Epithelial cell of proximal tubule (primary cell): ENCODE data around the gene CTIF. TPM values are rescaled to one million over a fixed set of nuclear protein-coding genes. Genes with fewer than 3 reads are reported as not detected.

Experiments
- DNase-seq: peaks from one replicate; pipeline ENCODE4 v3.0.0-alpha.2; 2011; ENCODE audit warnings: low read depth
- H3K4me3 ChIP-seq: 2 replicates; pipeline ENCODE4 v1.5.1; 2011; ENCODE audit warnings: low read depth, mild to moderate bottlenecking, low read length
- total RNA-seq: library from RNA; depleted of rRNA; stranded (reverse); fragments of >200 nt; gene quantifications from 2 replicates; pipeline ENCODE4 v1.2.3, GENCODE V29; 2015
- TF ChIP-seq, protein P1 (sequence below): conservative IDR thresholded peaks from 2 replicates; pipeline ENCODE4 v1.5.1; 2012; ENCODE audit warnings: low read depth, mild to moderate bottlenecking, low read length

Gene CTIF
- total RNA-seq, 1 donor from 2014 or later: 12.9 TPM

DNA sequence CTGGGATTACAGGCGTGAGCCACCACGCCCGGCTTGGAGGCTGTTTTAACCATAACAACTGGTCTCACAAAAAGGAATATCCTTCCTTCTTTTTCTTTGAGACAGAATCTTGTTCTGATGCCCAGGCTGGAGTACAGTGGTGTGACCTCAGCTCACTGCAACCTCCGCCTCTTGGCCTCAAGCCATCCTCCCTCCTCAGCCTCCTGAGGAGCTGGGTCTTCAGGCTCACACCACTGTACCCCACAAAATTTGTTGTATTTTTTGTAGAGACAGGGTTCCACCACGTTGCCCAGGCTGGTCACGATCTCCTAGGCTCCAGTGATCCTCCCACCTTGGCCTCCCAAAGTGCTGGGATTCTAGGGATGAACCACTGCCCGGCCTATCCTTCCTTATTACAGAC, 21.7 kb downstream of the CTIF start:
- H3K4me3 ChIP-seq: no peak overlapping the region
- no peak for DNase-seq
- TF ChIP-seq, protein P1, sequence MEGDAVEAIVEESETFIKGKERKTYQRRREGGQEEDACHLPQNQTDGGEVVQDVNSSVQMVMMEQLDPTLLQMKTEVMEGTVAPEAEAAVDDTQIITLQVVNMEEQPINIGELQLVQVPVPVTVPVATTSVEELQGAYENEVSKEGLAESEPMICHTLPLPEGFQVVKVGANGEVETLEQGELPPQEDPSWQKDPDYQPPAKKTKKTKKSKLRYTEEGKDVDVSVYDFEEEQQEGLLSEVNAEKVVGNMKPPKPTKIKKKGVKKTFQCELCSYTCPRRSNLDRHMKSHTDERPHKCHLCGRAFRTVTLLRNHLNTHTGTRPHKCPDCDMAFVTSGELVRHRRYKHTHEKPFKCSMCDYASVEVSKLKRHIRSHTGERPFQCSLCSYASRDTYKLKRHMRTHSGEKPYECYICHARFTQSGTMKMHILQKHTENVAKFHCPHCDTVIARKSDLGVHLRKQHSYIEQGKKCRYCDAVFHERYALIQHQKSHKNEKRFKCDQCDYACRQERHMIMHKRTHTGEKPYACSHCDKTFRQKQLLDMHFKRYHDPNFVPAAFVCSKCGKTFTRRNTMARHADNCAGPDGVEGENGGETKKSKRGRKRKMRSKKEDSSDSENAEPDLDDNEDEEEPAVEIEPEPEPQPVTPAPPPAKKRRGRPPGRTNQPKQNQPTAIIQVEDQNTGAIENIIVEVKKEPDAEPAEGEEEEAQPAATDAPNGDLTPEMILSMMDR: no peak

GRCh38 chr18:48562075-48562474, 23.2 kb downstream of the CTIF start:
- no peak for DNase-seq
- TF ChIP-seq, protein P1: no peak
- H3K4me3 ChIP-seq: no peak overlapping the region

- TF ChIP-seq, protein P1: no peak
- no peak for DNase-seq
- H3K4me3 ChIP-seq: no peak overlapping the region
Measured at GRCh38 chr18:48563027-48563426, 24.2 kb downstream of the CTIF start.

- H3K4me3 ChIP-seq: no peak overlapping the region
- DNase-seq: no peak
- TF ChIP-seq, protein P1: no peak
Measured at GRCh38 chr18:48564139-48564538, 25.3 kb downstream of the CTIF start.

DNA sequence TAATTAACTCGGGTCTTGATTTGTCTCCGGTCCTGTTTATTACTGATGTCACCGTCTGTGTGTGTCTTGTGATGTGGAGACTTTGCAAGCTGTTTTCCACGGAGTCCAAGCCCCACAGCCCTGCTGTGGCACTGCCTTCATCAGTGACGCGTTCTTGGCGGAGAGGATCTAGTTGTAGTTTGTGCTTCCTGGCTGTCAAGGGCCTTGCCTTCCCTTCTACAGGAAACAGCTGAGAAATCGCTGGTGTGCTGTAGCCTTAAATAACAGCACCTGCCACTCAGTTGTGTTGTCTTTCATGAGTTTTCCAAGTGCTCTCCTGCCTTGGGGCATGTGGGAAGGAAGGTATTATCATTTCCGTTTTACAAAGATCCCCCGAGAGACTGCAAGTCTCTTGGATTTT, 26.3 kb downstream of the CTIF start:
- TF ChIP-seq, protein P1: no peak
- H3K4me3 ChIP-seq: no peak overlapping the region
- DNase-seq: no peak

DNA sequence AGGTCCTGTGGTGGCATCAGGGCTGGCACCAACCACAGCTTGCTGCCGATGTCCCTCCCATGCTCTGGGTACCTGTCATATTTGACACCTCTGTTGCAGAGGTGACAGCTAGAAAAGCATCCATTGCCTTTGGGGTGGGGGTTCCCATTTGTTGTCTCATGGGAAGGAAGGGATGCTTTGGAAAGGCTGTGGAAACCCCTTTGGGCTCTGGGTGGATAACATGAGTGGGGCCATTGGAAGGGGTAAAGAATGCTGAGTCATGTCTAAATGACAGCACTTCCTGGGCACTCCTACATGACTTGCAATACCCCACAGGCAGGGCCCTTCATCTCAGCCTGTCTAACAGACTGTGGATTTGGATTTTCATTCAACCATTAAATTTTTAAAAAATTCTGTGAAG, 27.8 kb downstream of the CTIF start:
- DNase-seq: no peak
- TF ChIP-seq, protein P1: no peak
- H3K4me3 ChIP-seq: no peak overlapping the region

DNA sequence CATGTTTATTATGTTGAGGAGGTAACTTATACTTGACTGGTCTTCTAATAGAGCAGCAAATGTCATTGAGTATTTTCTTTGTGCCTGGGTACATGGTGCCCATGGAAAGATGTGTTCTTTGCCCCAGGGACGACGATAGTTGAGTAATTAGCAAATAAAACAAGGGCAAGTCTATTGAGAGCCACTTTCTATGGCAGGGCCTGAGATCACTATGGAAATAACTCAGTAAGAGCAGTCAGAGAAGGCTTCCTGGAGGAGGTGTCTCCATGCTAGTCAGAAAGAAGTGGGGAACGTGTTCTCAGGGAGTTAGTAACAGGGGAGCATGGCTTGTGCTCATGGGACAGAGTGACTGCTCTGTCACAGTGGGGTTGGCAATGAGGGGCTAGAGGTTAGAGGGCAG, 28.6 kb downstream of the CTIF start:
- TF ChIP-seq, protein P1: no peak
- no peak for DNase-seq
- no peak overlapping the region for H3K4me3 ChIP-seq
